Neutrophil (primary cell): ENCODE results near the gene ZNF502.
A peak's percentile ranks its signal among the peaks of the same experiment; 100 is the strongest.
"Not testable (repeated sequence)": the region's sequence is repeated elsewhere in the genome, so short reads cannot be mapped to it uniquely, and the experiment has no call there.

Experiments
- H3K27ac ChIP-seq: fragments of 200-600 bp; sonication (generic); 2 replicates; pipeline ENCODE4 v1.5.1; 2016; ENCODE audit warnings: mild to moderate bottlenecking, moderate library complexity
- H3K27me3 ChIP-seq: fragments of 200-600 bp; sonication (generic); 2 replicates; pipeline ENCODE4 v1.6.0; 2016; ENCODE audit warnings: mild to moderate bottlenecking
- H3K36me3 ChIP-seq: fragments of 200-600 bp; sonication (generic); 2 replicates; pipeline ENCODE4 v1.5.1; 2017
- H3K4me1 ChIP-seq, 2 experiments: fragments of 200-600 bp in 1 of 2; sonication (generic) in 1 of 2; 1 replicate in 1 of 2; 2 replicates in 1 of 2; pipeline versions ENCODE4 v1.5.1 to v1.6.1; 2013 to 2016; ENCODE audit warnings: low read depth in 1 of 2, low read length in 1 of 2, mild to moderate bottlenecking in 1 of 2, moderate library complexity in 1 of 2; ENCODE audit not compliant: control insufficient read depth in 1 of 2, insufficient read depth in 1 of 2
- H3K4me3 ChIP-seq, 2 experiments: fragments of 200-600 bp in 1 of 2; sonication (generic) in 1 of 2; 1 replicate in 1 of 2; 2 replicates in 1 of 2; pipeline ENCODE4 v1.5.1; 2013 to 2016; ENCODE audit warnings: low read depth in 1 of 2, low read length in 1 of 2, mild to moderate bottlenecking in 1 of 2, moderate library complexity in 1 of 2
- H3K9me3 ChIP-seq: fragments of 200-600 bp; sonication (generic); 2 replicates; pipeline ENCODE4 v1.5.1; 2016
- TF ChIP-seq, protein P1 (sequence below): fragments of 200-600 bp; sonication (generic); IDR thresholded peaks from 2 replicates; pipeline ENCODE4 v1.5.1; 2016; ENCODE audit warnings: antibody characterized with exemption

Gene ZNF502

GRCh38 chr3:44712455-44713075 is at the start of gene ZNF502:
Gene ZNF502 (plus strand): TSS chr3:44712660. CDS start chr3:44720262, 7,602 bp downstream.
- peaks cover 26% of the 10 kb centered on the region for H3K9me3 ChIP-seq
- no peaks in the 10 kb centered on the region for H3K36me3 ChIP-seq
- H3K4me1 ChIP-seq: peaks cover 5 to 9% of the 10 kb centered on the region in 2 experiments
- H3K4me3 ChIP-seq: peak within 1 kb of the TSS; percentile 58 to 65
- peak within 1 kb of the TSS; percentile 14 for H3K27ac ChIP-seq
- H3K27me3 ChIP-seq: peaks cover 11% of the 10 kb centered on the region
- TF ChIP-seq, protein P1, sequence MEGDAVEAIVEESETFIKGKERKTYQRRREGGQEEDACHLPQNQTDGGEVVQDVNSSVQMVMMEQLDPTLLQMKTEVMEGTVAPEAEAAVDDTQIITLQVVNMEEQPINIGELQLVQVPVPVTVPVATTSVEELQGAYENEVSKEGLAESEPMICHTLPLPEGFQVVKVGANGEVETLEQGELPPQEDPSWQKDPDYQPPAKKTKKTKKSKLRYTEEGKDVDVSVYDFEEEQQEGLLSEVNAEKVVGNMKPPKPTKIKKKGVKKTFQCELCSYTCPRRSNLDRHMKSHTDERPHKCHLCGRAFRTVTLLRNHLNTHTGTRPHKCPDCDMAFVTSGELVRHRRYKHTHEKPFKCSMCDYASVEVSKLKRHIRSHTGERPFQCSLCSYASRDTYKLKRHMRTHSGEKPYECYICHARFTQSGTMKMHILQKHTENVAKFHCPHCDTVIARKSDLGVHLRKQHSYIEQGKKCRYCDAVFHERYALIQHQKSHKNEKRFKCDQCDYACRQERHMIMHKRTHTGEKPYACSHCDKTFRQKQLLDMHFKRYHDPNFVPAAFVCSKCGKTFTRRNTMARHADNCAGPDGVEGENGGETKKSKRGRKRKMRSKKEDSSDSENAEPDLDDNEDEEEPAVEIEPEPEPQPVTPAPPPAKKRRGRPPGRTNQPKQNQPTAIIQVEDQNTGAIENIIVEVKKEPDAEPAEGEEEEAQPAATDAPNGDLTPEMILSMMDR: peak; percentile 22

DNA sequence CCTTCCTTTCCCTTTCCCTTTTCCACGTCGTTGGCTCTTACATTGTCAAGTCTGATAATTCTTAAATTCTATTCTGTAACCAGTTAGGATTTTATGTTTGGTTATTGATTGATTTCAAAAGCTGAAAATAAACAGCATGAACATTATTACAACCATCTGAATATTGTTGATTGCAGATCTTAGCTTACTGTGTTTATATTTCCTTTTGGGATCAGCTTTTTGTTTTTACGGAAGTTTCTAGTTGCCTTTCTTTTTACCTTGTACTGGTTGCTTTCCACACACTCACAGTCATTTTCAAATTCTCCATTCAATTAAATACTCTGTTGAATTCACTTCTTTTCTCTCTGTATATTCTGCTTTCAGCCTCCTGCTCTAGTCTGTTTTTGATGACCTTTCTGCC is 47.3 kb upstream of the ZNF502 start:
- H3K27ac ChIP-seq: no peak overlapping the region
- no peaks in the 10 kb centered on the region for H3K36me3 ChIP-seq
- H3K27me3 ChIP-seq: no peaks in the 10 kb centered on the region
- H3K9me3 ChIP-seq: no peaks in the 10 kb centered on the region
- no peak overlapping the region for H3K4me3 ChIP-seq
- TF ChIP-seq, protein P1: no peak
- H3K4me1 ChIP-seq: no peaks in the 10 kb centered on the region

DNA sequence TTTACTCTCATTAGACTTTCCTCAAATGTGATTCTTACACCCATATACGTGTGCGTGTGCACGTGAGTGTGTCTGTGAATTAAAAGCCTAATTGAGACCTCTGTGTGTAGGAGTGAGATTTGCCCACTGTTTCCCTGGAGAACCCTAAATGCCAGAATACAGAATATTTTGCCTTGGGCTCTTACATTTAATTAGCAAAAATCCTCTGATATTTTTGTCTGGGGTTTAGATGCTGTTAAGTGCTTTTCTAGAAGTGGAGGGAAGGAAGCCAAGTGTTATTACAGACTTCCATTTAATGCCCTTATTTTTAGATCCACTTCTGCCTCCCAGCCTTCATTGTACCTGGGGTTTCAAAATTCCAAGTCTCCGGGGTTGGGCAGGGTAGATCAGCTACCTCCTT is 46.1 kb upstream of the ZNF502 start:
- Histone ChIP-seq H3K27me3 (no peaks in the 10 kb centered on the region), H3K4me1 (no peaks in the 10 kb centered on the region), H3K36me3 (no peaks in the 10 kb centered on the region), H3K4me3 (no peak overlapping the region), H3K27ac (no peak overlapping the region), H3K9me3 (no peaks in the 10 kb centered on the region)
- TF ChIP-seq, protein P1: no peak

DNA sequence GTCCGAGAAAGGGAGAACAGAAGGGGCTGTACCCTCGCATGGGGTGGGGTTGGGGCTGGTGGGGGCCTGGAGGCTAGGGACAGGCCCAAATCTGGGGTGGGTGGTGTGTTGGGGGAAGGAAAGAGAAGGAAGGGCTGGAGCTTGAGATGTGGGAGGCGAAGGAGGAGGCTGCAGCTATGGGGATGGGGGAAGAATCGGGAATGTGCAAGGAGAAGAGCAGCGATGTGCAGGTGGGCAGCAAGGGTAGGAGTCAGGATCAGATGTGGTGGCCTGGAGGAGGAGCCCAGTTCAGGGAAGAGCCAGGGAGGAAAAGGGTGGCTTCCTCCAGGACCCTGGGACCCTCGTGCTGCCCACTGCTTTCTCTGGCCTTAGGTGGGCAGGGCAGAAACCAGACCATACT is 42.7 kb upstream of the ZNF502 start:
- Histone ChIP-seq H3K27me3 (no peaks in the 10 kb centered on the region), H3K27ac (no peak overlapping the region), H3K36me3 (no peaks in the 10 kb centered on the region), H3K4me1 (no peaks in the 10 kb centered on the region), H3K4me3 (no peak overlapping the region), H3K9me3 (no peaks in the 10 kb centered on the region)
- TF ChIP-seq, protein P1: no peak

GRCh38 chr3:44673466-44673865 is 39.0 kb upstream of the ZNF502 start:
- not testable (repeated sequence) for H3K27me3 ChIP-seq, H3K36me3 ChIP-seq, H3K4me3 ChIP-seq, H3K9me3 ChIP-seq, H3K27ac ChIP-seq, H3K4me1 ChIP-seq

DNA sequence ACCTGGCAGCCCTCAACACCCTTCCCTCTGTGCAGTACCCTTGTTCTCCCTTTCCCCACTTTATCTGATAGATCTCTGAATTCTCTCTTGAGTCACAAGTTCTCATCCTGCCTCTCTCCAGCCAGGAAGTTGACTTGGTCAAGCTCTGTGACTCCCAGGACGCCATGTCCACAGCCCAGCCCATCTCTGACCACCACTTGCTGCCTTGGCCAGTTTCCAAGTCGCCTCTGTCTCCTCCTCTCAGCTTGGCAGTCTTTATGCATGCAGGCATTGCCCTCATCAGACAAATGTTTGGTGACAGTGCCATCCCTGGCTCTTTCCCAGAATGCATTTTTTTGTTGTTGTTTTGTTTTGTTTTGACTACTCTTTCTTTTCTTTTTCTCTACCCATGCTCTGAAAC is 38.2 kb upstream of the ZNF502 start:
- no peaks in the 10 kb centered on the region for H3K4me1 ChIP-seq
- H3K27me3 ChIP-seq: no peaks in the 10 kb centered on the region
- no peak overlapping the region for H3K4me3 ChIP-seq
- H3K27ac ChIP-seq: no peak overlapping the region
- no peaks in the 10 kb centered on the region for H3K9me3 ChIP-seq
- TF ChIP-seq, protein P1: no peak
- no peaks in the 10 kb centered on the region for H3K36me3 ChIP-seq
